Amniotic epithelial cell (primary cell): ENCODE measurements around the gene GASK1A.

ENCODE experiments used
- DNase-seq: peaks from one replicate; pipeline ENCODE4 v3.0.0-alpha.2; 2010; ENCODE audit warnings: low read depth

Gene GASK1A

GRCh38 chr3:43087249-43087776 is 108.2 kb downstream of the GASK1A start:
- DNase-seq = no peak

- DNase-seq = no peak
Observed at GRCh38 chr3:43089081-43089480, 110.0 kb downstream of the GASK1A start.

GRCh38 chr3:43090238-43090637 is 111.1 kb downstream of the GASK1A start:
- DNase-seq = no peak

GRCh38 chr3:43091481-43091880 is 112.4 kb downstream of the GASK1A start:
- DNase-seq = no peak

- DNase-seq = no peak
Observed at GRCh38 chr3:43093006-43093405, 113.9 kb downstream of the GASK1A start.

- DNase-seq = no peak
Observed at GRCh38 chr3:43093974-43094373, 114.9 kb downstream of the GASK1A start.

GRCh38 chr3:43094381-43094780 is 115.3 kb downstream of the GASK1A start:
- no peak for DNase-seq

- DNase-seq = no peak
Observed at GRCh38 chr3:43094851-43095250, 115.7 kb downstream of the GASK1A start.

GRCh38 chr3:43095370-43095769 is 116.3 kb downstream of the GASK1A start:
- DNase-seq = no peak

- DNase-seq = no peak
Observed at GRCh38 chr3:43096761-43097160, 117.7 kb downstream of the GASK1A start.

- DNase-seq = no peak
Observed at GRCh38 chr3:43097400-43098080, 118.4 kb downstream of the GASK1A start.

GRCh38 chr3:43098761-43099160 is 119.7 kb downstream of the GASK1A start:
- DNase-seq = no peak

- peak; percentile 54 for DNase-seq
Observed at GRCh38 chr3:43102773-43103480, 123.8 kb downstream of the GASK1A start.

GRCh38 chr3:43104039-43104438 is 124.9 kb downstream of the GASK1A start:
- no peak for DNase-seq

- no peak for DNase-seq
Observed at GRCh38 chr3:43104660-43105595, 125.8 kb downstream of the GASK1A start.

- peak; percentile 63 for DNase-seq
Observed at GRCh38 chr3:43105596-43106292, 126.6 kb downstream of the GASK1A start, which contains the start of gene POMGNT2. Gene POMGNT2 (minus strand): TSS chr3:43106079. CDS start chr3:43081431, 24,648 bp downstream.

GRCh38 chr3:43106293-43106628 is 127.2 kb downstream of the GASK1A start:
- DNase-seq = no peak
